GM23248 (cell line): Measurements from ENCODE around the gene LHFPL2. TPM values are rescaled to one million over a fixed set of nuclear protein-coding genes. Genes with fewer than 3 reads are reported as not detected.

Source experiments
- DNase-seq: peaks from one replicate; pipeline ENCODE4 v3.0.0-alpha.2; 2015
- H2AFZ ChIP-seq: fragments of 200-600 bp; sonication (generic); 2 replicates; pipeline ENCODE4 v1.6.1; 2016; ENCODE audit warnings: antibody characterized with exemption
- H3F3A ChIP-seq: fragments of 200-600 bp; sonication (generic); 2 replicates; pipeline ENCODE4 v1.6.1; 2016; ENCODE audit warnings: mild to moderate bottlenecking, antibody characterized with exemption, mixed run types; ENCODE audit not compliant: insufficient read depth
- H3K27ac ChIP-seq: fragments of 200-600 bp; sonication (generic); 2 replicates; pipeline ENCODE4 v1.5.1; 2016; ENCODE audit warnings: mild to moderate bottlenecking
- H3K27me3 ChIP-seq: fragments of 200-600 bp; sonication (generic); replicated peaks from 2 replicates; pipeline ENCODE4 v1.6.1; 2016; ENCODE audit warnings: mild to moderate bottlenecking; ENCODE audit not compliant: insufficient read depth
- H3K36me3 ChIP-seq: fragments of 200-600 bp; sonication (generic); 2 replicates; pipeline ENCODE4 v1.6.1; 2016; ENCODE audit warnings: low read depth, mild to moderate bottlenecking
- H3K4me1 ChIP-seq: fragments of 200-600 bp; sonication (generic); 2 replicates; pipeline ENCODE4 v1.6.1; 2016; ENCODE audit warnings: mild to moderate bottlenecking; ENCODE audit not compliant: insufficient read depth
- H3K4me2 ChIP-seq: fragments of 200-600 bp; sonication (generic); one replicate; pipeline ENCODE4 v1.6.1; 2016; ENCODE audit warnings: mild to moderate bottlenecking; ENCODE audit not compliant: unreplicated experiment
- H3K4me3 ChIP-seq: fragments of 200-600 bp; sonication (generic); 2 replicates; pipeline ENCODE4 v1.5.1; 2016; ENCODE audit warnings: mild to moderate bottlenecking
- H3K79me2 ChIP-seq: fragments of 200-600 bp; sonication (generic); 2 replicates; pipeline ENCODE4 v1.6.1; 2016; ENCODE audit warnings: mild to moderate bottlenecking; ENCODE audit not compliant: insufficient read depth
- H3K9ac ChIP-seq: fragments of 200-600 bp; sonication (generic); 2 replicates; pipeline ENCODE4 v1.6.1; 2016; ENCODE audit warnings: mild to moderate bottlenecking
- H3K9me2 ChIP-seq: fragments of 200-600 bp; sonication (generic); 2 replicates; pipeline ENCODE4 v1.6.1; 2016; ENCODE audit warnings: mixed run types, mild to moderate bottlenecking, moderate library complexity; ENCODE audit not compliant: insufficient read depth
- H3K9me3 ChIP-seq: fragments of 200-600 bp; sonication (generic); one replicate; pipeline ENCODE4 v1.6.1; 2017; ENCODE audit warnings: low read depth
- H4K20me1 ChIP-seq: fragments of 200-600 bp; sonication (generic); 2 replicates; pipeline ENCODE4 v1.6.0; 2016; ENCODE audit not compliant: insufficient read depth
- EZH2 ChIP-seq: fragments of 200-600 bp; sonication (generic); IDR thresholded peaks from 2 replicates; pipeline ENCODE4 v1.6.1; 2018; ENCODE audit warnings: antibody characterized with exemption, mild to moderate bottlenecking; ENCODE audit not compliant: insufficient read depth, poor library complexity, severe bottlenecking
- EZH2phosphoT487 ChIP-seq: fragments of 200-600 bp; sonication (generic); IDR thresholded peaks from 2 replicates; pipeline ENCODE4 v1.6.1; 2018; ENCODE audit warnings: antibody characterized with exemption, moderate library complexity, mild to moderate bottlenecking, low read depth; ENCODE audit not compliant: insufficient read depth
- WGBS, 2 experiments: methylation state at CpG; one replicate each; pipeline ENCODE4 v1.1.6; 2015 to 2017; ENCODE audit warnings: low lambda C conversion rate in 2 of 2, low coverage in 1 of 2; ENCODE audit errors: missing lambda C conversion rate in 2 of 2; 5-methylcytosine and 5-hydroxymethylcytosine counted together
- in situ Hi-C: fragments of 300-500 bp; cut with MboI; formaldehyde crosslinking; loops from 2 replicates; pipeline ENCODE4 v1.15.0; 2020
- polyA plus RNA-seq: library from polyadenylated mRNA; unstranded; fragments of >200 nt; fragmentation: Nextera tagmentation; extraction: Ambion mirVana; gene quantifications from 2 replicates; pipeline ENCODE4 v1.2.1, GENCODE V29; 2016
- total RNA-seq: library from RNA; depleted of rRNA; stranded (reverse); fragments of >200 nt; shearing (Covaris generic); gene quantifications from 2 replicates; pipeline ENCODE4 v1.2.3, GENCODE V29; 2014

LHFPL2 gene
- total and polyA plus RNA-seq, 2 experiments from 2014 or later = 8.0 to 13.7 TPM

- no peak for TF ChIP-seq EZH2
- no peak for TF ChIP-seq EZH2phosphoT487
- 0 out of 2 replicates have a peak, but pooled peaks cover 11% of the 10 kb centered on the region for H3K79me2 ChIP-seq
- H2AFZ ChIP-seq = no peak overlapping the region
- H3K9ac ChIP-seq = no peak overlapping the region
- H3K4me1 ChIP-seq = peaks cover 21% of the 10 kb centered on the region
- H3K4me3 ChIP-seq = no peak overlapping the region
- no peaks in the 10 kb centered on the region for H3K9me3 ChIP-seq
- H3K27ac ChIP-seq = no peak overlapping the region
- no peak for DNase-seq
- no peaks in the 10 kb centered on the region for H4K20me1 ChIP-seq
- WGBS, 2 experiments = 97 to 98% methylated on average over 12 of the region's 12 CpGs
- H3K9me2 ChIP-seq = no peaks in the 10 kb centered on the region
- peaks cover 22% of the 10 kb centered on the region for H3F3A ChIP-seq
- in situ Hi-C loops = no loop called here
- H3K27me3 ChIP-seq = no peaks in the 10 kb centered on the region
- no peak overlapping the region for H3K4me2 ChIP-seq
- H3K36me3 ChIP-seq = no peaks in the 10 kb centered on the region
Observed at GRCh38 chr5:78552729-78553342, 95.7 kb downstream of the LHFPL2 start.

GRCh38 chr5:78550891-78551290 lies 97.7 kb downstream of the LHFPL2 start:
- Histone ChIP-seq H3K9me2 (no peaks in the 10 kb centered on the region), H3F3A (peaks cover 39% of the 10 kb centered on the region), H3K27me3 (no peaks in the 10 kb centered on the region), H3K9me3 (no peaks in the 10 kb centered on the region), H4K20me1 (no peaks in the 10 kb centered on the region), H2AFZ (0 out of 2 replicates have a peak overlapping the region, but pooled peaks have one; percentile 48), H3K9ac (peak overlapping the region; percentile 57), H3K27ac (peak overlapping the region; percentile 79), H3K36me3 (no peaks in the 10 kb centered on the region), H3K4me2 (peak overlapping the region; percentile 15), H3K4me1 (peaks cover 35% of the 10 kb centered on the region), H3K4me3 (no peak overlapping the region), H3K79me2 (0 out of 2 replicates have a peak, but pooled peaks cover 12% of the 10 kb centered on the region)
- 1 to 2% methylated on average over 2 of the region's 2 CpGs for WGBS, 2 experiments
- in situ Hi-C loops = no loop called here
- TF ChIP-seq EZH2phosphoT487 (no peak), EZH2 (no peak)
- DNase-seq = peak; percentile 80

GRCh38 chr5:78549043-78549442 lies 99.5 kb downstream of the LHFPL2 start:
- H3K4me3 ChIP-seq = no peak overlapping the region
- H3K79me2 ChIP-seq = 0 out of 2 replicates have a peak, but pooled peaks cover 16% of the 10 kb centered on the region
- H3K27me3 ChIP-seq = no peaks in the 10 kb centered on the region
- H3K4me2 ChIP-seq = no peak overlapping the region
- H3K9ac ChIP-seq = no peak overlapping the region
- no peak overlapping the region for H3K27ac ChIP-seq
- no peaks in the 10 kb centered on the region for H3K9me2 ChIP-seq
- no peaks in the 10 kb centered on the region for H4K20me1 ChIP-seq
- H3K4me1 ChIP-seq = peaks cover 47% of the 10 kb centered on the region
- TF ChIP-seq EZH2phosphoT487 = no peak
- TF ChIP-seq EZH2 = no peak
- H3F3A ChIP-seq = peaks cover 55% of the 10 kb centered on the region
- H3K36me3 ChIP-seq = no peaks in the 10 kb centered on the region
- H2AFZ ChIP-seq = no peak overlapping the region
- WGBS, 2 experiments = 97% methylated on average over 5 of the region's 5 CpGs
- H3K9me3 ChIP-seq = no peaks in the 10 kb centered on the region
- in situ Hi-C loops = no loop called here
- DNase-seq = no peak

GRCh38 chr5:78547731-78548615 lies 100.6 kb downstream of the LHFPL2 start:
- H4K20me1 ChIP-seq = no peaks in the 10 kb centered on the region
- in situ Hi-C loops = no loop called here
- H3K4me3 ChIP-seq = peak overlapping the region; percentile 52
- H3K9me2 ChIP-seq = no peaks in the 10 kb centered on the region
- H3K79me2 ChIP-seq = 0 out of 2 replicates have a peak, but pooled peaks cover 16% of the 10 kb centered on the region
- no peaks in the 10 kb centered on the region for H3K27me3 ChIP-seq
- peak; percentile 97 for DNase-seq
- peaks cover 56% of the 10 kb centered on the region for H3F3A ChIP-seq
- TF ChIP-seq EZH2phosphoT487 = no peak
- peak overlapping the region; percentile 58 for H2AFZ ChIP-seq
- peak overlapping the region; percentile 74 for H3K4me2 ChIP-seq
- H3K9me3 ChIP-seq = no peaks in the 10 kb centered on the region
- H3K36me3 ChIP-seq = no peaks in the 10 kb centered on the region
- H3K9ac ChIP-seq = peak overlapping the region; percentile 76
- H3K4me1 ChIP-seq = peaks cover 50% of the 10 kb centered on the region
- H3K27ac ChIP-seq = peak overlapping the region; percentile 89
- 12 to 15% methylated on average over 21 of the region's 21 CpGs for WGBS, 2 experiments
